Skeletal muscle tissue (tissue), 4 donors: ENCODE data around the gene MXD1. TPM values are rescaled to one million over a fixed set of nuclear protein-coding genes. Genes with fewer than 3 reads are reported as not detected.

Experiments used
- H3K27ac ChIP-seq: one replicate; pipeline ENCODE4 v1.7.0; 2013; ENCODE audit warnings: mild to moderate bottlenecking, low read depth, low read length, inconsistent platforms
- H3K27me3 ChIP-seq, 3 donors: one replicate each; pipeline ENCODE4 v1.7.0; 2013; ENCODE audit warnings: low read length in 3 of 3; ENCODE audit not compliant: control insufficient read depth in 3 of 3, insufficient read depth in 3 of 3
- H3K36me3 ChIP-seq, 3 donors: one replicate each; pipeline ENCODE4 v1.7.0; 2013; ENCODE audit warnings: low read length in 3 of 3; ENCODE audit not compliant: control insufficient read depth in 3 of 3, insufficient read depth in 3 of 3
- H3K4me1 ChIP-seq, 3 donors: one replicate each; pipeline ENCODE4 v1.7.0; 2013; ENCODE audit warnings: low read length in 3 of 3, mild to moderate bottlenecking in 3 of 3; ENCODE audit not compliant: control insufficient read depth in 3 of 3, insufficient read depth in 3 of 3
- H3K4me3 ChIP-seq, 3 donors: one replicate each; pipeline ENCODE4 v1.7.0; 2013; ENCODE audit warnings: low read length in 3 of 3
- H3K9ac ChIP-seq, 3 donors: one replicate each; pipeline ENCODE4 v1.7.0; 2013; ENCODE audit warnings: low read length in 3 of 3, mild to moderate bottlenecking in 3 of 3, moderate library complexity in 2 of 3, low read depth in 1 of 3
- H3K9me3 ChIP-seq, 3 donors: one replicate each; pipeline ENCODE4 v1.7.0; 2013; ENCODE audit warnings: low read length in 3 of 3; ENCODE audit not compliant: control insufficient read depth in 3 of 3
- total RNA-seq: library from RNA; depleted of rRNA; stranded (reverse); fragments of >200 nt; gene quantifications from one replicate; pipeline ENCODE4 v1.2.3, GENCODE V29; 2014
- donor health status: Osteomylitis.

Gene MXD1
- total RNA-seq, 1 donor from 2014 or later, result 2.1 TPM

DNA sequence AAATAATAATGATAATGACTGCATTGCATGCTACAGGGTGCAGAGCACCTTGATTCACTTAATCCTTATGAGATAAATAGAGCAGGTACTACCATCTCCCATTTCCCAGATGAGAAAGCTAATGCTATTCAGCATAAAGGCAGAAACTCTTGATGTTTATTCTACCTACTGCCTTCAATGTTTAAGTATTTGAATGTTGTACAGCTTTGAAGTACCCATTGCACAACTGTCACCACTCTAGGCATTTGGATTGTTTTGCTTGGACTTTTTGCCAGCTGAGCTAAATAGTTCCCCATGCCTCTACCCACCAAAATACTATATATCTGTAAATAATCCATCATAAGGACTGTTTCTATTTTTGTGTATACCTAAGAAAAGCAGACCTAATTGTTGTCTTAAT lies 7.7 kb upstream of the MXD1 start:
- Histone ChIP-seq H3K4me3 (no peak overlapping the region), H3K36me3 (peaks cover 11 to 45% (median 25%) of the 10 kb centered on the region in 3 donors), H3K27me3 (no peaks in the 10 kb centered on the region), H3K27ac (no peak overlapping the region), H3K4me1 (no peaks in the 10 kb centered on the region), H3K9ac (no peak overlapping the region), H3K9me3 (no peaks in the 10 kb centered on the region)

DNA sequence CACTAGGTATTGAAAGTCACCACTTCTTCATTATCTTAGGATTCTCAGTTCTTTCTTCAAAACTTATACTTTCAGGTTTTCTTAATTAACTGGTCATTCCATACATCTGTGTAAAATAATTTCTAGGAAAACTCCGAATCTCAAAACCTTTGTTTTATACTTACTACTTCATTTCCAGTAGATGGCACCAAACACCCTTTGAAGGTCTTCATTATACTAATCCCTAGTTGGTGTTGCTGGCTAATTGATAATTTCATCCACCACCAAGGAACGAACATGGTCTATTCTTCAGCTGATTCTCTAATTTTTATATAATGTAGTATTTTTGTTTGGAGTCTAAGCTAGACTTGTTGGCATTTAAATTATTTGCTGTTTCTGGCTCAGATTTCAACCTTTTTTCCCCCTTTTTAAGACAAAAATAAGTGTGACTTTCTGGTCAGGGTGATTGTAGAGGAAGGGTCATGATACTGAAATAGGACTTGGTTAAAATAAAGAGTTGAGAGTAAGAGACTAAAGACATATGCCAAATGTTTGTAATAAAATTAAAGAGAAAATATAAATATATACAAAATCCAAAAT lies 2.8 kb upstream of the MXD1 start:
- Histone ChIP-seq H3K27me3 (no peaks in the 10 kb centered on the region), H3K9me3 (no peaks in the 10 kb centered on the region), H3K4me3 (no peak overlapping the region), H3K4me1 (peaks cover 11 to 19% (median 14%) of the 10 kb centered on the region in 3 donors), H3K27ac (peak overlapping the region; percentile 46), H3K9ac (no peak overlapping the region), H3K36me3 (peaks cover 9 to 35% (median 12%) of the 10 kb centered on the region in 3 donors)

DNA sequence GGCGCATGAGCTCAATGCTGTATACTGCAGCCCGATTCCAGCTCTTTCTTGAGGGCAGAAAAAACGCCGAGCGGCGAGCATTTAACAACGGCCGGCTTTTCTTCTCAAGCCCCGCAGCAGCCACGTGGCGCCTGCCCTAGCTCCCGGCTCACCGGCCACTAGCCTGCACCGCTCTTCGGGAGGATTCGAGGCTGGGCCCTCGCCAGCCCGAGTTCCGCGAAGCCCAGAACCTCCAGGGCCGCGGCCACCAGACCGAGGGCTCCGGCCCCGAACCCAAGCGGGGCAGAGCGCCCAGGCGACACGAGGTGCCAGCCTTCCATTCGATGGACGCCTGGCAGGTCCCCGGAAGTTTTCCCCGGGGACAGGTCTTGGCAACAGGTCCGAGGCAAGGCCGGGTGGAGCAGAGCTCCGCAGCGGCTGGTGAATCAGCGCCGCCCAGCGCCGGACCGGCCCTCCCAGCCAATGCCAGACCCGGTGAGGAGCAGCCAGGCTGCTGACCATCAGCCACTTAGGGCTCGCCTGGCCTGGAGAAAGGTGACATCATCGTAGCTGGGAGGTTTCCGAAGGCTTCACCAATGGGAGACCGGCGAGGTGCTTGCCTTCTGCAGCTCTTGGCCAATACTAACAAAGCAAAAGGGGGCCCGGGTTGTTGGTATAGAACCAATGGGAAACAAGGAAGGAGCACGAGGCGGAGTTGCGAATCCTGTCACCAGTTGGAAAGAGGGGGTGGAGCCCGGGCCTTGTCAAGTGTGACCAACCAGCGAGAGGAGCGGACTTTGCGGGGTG lies 552 bp upstream of the MXD1 start:
- no peaks in the 10 kb centered on the region for H3K9me3 ChIP-seq
- H3K36me3 ChIP-seq, result peaks cover 5 to 18% (median 5%) of the 10 kb centered on the region in 3 donors
- peaks cover 11 to 22% (median 16%) of the 10 kb centered on the region in 3 donors for H3K4me1 ChIP-seq
- H3K27ac ChIP-seq, result peak overlapping the region; percentile 95
- peak overlapping the region; percentile 79 to 91 (median 90) for H3K9ac ChIP-seq
- H3K27me3 ChIP-seq, result no peaks in the 10 kb centered on the region
- H3K4me3 ChIP-seq, result peak overlapping the region; percentile 75 to 89 (median 77)

DNA sequence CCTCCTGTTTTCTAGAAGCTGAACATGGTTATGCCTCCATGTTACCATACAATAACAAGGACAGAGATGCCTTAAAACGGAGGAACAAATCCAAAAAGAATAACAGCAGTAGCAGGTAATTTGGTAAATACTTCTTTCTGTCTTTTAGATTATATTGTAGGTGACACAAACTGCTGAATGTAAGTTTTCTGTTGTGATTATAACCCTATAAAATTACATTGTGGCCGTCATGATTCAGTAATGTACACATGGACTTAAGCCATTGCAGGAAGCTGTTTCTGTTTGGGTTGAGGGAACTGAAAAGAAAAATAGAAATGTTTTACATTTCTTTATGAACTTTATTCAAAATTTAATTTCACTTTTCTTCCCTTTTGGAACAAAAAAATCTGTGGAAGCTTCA lies 1.2 kb downstream of the MXD1 start:
- Histone ChIP-seq H3K36me3 (peaks cover 0 to 18% (median 11%) of the 10 kb centered on the region in 3 donors), H3K4me3 (peak overlapping the region; percentile 72 to 84 (median 82)), H3K4me1 (peaks cover 11 to 22% (median 16%) of the 10 kb centered on the region in 3 donors), H3K9ac (peak overlapping the region; percentile 44 to 91 (median 86)), H3K27ac (no peak overlapping the region), H3K9me3 (no peaks in the 10 kb centered on the region), H3K27me3 (no peaks in the 10 kb centered on the region)

DNA sequence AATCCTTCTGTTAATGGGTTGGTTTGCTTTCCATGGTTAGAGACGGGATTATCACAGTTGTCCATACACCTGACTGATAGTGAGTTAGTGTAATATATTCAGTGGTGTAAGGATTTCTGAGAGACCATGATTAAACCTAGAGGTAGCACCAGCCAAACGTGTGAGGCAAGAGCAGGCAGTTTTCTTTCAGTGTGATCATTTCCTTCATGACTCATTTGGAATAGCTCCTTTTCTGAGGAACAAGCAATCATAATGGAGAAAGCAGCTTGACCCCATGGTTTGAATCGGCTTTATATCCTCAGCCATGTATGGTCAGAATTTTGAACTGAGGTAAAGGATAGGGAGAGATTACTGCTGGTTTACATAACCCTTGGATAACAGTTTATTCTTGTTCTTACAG lies 2.9 kb downstream of the MXD1 start:
- Histone ChIP-seq H3K27ac (peak overlapping the region; percentile 17), H3K4me1 (peaks cover 11 to 22% (median 16%) of the 10 kb centered on the region in 3 donors), H3K27me3 (no peaks in the 10 kb centered on the region), H3K9me3 (no peaks in the 10 kb centered on the region), H3K36me3 (peaks cover 4 to 28% (median 22%) of the 10 kb centered on the region in 3 donors), H3K9ac (peak overlapping the region in 1 of 3 donors; percentile 43), H3K4me3 (no peak overlapping the region)

DNA sequence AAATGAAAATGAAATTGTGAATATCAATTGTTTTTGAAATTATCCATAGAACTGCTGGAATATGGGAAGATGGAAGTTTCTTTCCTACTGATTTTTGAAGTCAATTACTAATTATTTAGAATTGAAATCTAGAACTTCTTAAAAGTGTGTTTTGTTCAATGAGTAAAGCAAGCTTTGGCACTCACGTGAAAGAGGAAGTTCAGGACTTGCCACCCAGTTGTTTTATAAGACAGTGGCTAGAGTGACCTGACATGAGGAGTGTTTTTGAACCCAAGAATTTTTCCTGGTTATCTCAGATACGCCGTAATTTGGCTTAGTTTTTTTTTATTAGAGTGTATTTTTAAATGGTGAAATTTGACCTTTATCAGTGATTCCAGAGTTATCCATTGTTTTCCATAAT lies 3.5 kb downstream of the MXD1 start:
- Histone ChIP-seq H3K27ac (peak overlapping the region; percentile 17), H3K36me3 (peaks cover 4 to 31% (median 27%) of the 10 kb centered on the region in 3 donors), H3K9ac (peak overlapping the region in 1 of 3 donors; percentile 43)

DNA sequence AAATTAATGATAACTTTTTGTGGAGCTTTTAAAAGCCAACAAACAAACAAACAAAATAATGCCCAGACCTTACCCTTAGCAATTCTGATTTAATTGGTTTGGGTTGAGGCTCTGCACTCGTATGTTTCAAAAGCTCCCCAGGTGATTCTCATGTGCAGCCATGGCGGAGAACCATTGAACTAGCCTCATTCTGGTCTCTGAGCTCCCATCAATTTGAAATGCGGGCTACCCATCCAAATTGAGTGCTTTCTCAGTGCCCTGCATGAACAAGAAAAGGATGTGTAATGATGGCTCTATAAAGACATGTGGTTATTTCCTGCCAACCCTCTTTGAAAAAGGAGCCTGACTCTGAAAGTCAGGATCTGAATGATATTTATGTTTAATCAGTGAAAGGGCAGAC lies 8.2 kb downstream of the MXD1 start:
- H3K27ac ChIP-seq, result no peak overlapping the region
- H3K4me1 ChIP-seq, result no peaks in the 10 kb centered on the region
- no peaks in the 10 kb centered on the region for H3K9me3 ChIP-seq
- no peak overlapping the region for H3K9ac ChIP-seq
- peaks cover 4 to 29% (median 26%) of the 10 kb centered on the region in 3 donors for H3K36me3 ChIP-seq
- no peaks in the 10 kb centered on the region for H3K27me3 ChIP-seq
- no peak overlapping the region for H3K4me3 ChIP-seq

More for the DNA sequence above, 3.5 kb downstream of the MXD1 start:
- Histone ChIP-seq H3K4me1 (peaks cover 11 to 22% (median 16%) of the 10 kb centered on the region in 3 donors), H3K9me3 (no peaks in the 10 kb centered on the region), H3K4me3 (no peak overlapping the region), H3K27me3 (no peaks in the 10 kb centered on the region)

DNA sequence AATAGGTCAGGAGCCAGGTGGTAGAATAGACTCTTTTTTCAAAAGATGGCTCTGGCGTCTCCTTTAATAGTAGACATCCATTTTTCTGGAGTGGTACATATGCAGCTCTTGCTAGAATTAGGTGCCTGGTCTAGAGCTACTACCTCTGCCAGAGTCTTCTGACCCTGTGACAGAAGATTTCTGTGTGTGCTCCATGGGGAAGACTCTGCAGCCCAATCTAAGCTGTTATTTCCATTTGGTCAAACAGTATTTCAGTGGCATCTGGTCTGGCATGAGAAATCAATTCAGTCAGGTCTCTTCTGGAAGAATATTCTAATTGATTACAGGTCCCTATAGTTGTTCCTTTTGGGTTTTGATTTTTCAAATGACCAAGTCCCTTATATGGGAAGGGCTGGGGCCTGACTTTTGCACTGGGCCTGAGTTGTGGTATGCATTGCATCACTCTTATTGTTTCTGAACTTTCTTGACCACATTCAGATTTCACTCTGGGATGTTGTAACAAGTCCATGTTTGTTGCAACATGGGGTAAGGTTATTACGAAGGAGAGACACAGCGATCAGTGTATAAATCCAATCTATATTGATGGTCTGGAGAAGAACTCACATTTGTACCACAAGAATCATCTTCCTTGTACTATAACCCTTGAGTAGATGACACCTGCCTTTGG lies 12.1 kb downstream of the MXD1 start:
- Histone ChIP-seq H3K4me1 (peaks cover 0 to 3% (median 0%) of the 10 kb centered on the region in 3 donors), H3K9me3 (no peaks in the 10 kb centered on the region), H3K27ac (no peak overlapping the region), H3K36me3 (peaks cover 0 to 13% (median 10%) of the 10 kb centered on the region in 3 donors), H3K9ac (peak overlapping the region in 1 of 3 donors; percentile 38), H3K4me3 (no peak overlapping the region), H3K27me3 (no peaks in the 10 kb centered on the region)

DNA sequence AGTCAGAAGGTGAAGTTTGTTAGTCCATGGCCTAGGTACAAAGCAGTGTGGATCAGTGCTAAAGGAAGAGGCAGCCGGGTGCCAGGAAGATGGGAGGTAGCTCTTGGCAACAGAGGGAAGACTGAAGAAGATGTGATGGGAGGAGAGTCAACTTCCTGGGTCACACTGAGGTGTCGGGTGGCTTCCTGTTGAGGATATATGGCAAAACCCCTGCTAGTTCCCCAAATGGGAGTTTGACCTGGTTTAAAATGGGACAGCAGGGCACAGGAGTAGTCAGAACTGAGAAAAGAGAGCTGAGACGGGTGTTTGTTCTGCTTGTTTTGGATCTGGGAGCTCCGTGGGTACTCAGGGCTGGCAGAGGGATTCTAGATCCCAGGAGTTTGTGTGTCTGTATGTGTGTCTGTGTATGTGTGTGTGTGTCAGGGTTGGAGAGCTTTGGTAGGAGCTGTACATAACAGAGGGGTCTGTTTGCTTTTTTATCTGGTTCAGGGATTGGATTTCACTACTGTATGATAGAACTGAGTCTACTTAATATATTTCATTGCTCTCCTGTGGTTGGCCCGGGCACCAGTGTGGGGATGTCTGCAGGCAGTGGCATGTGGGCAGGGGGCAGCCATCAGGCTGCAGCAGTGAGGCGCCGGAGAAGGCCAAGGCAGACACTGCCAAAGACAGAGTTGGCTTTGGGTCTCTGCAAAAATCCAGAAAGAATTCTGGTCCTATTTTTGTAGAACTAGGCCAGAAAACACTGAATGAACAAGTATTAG lies 17.1 kb downstream of the MXD1 start:
- no peaks in the 10 kb centered on the region for H3K27me3 ChIP-seq
- H3K9ac ChIP-seq, result no peak overlapping the region
- H3K4me1 ChIP-seq, result peaks cover 10 to 15% (median 10%) of the 10 kb centered on the region in 3 donors
- H3K27ac ChIP-seq, result no peak overlapping the region
- H3K4me3 ChIP-seq, result no peak overlapping the region
- H3K36me3 ChIP-seq, result peaks cover 15 to 18% (median 17%) of the 10 kb centered on the region in 3 donors
- no peaks in the 10 kb centered on the region for H3K9me3 ChIP-seq
